GM12865 (cell line): ENCODE measurements around the gene OBP2A.

ENCODE experiments used
- DNase-seq: peaks from one replicate; pipeline ENCODE4 v3.0.0; 2010; ENCODE audit warnings: low read depth
- H3K4me3 ChIP-seq: 2 replicates; pipeline ENCODE4 v1.5.1; 2011; ENCODE audit warnings: mild to moderate bottlenecking, low read depth, low read length, control low read depth
- CTCF ChIP-seq: IDR thresholded peaks from 2 replicates; pipeline ENCODE4 v1.5.1; 2011; ENCODE audit warnings: low read length, control low read depth, low read depth, inconsistent platforms; ENCODE audit not compliant: insufficient read depth; ENCODE audit errors: missing control alignments

The OBP2A gene

GRCh38 chr9:135589596-135590485 is 43.9 kb downstream of the OBP2A start:
- no peak for TF ChIP-seq CTCF
- DNase-seq: no peak

GRCh38 chr9:135590486-135591079 is 44.7 kb downstream of the OBP2A start:
- no peak overlapping the region for H3K4me3 ChIP-seq
- no peak for DNase-seq
- no peak for TF ChIP-seq CTCF

More at GRCh38 chr9:135589596-135590485, 43.9 kb downstream of the OBP2A start:
- H3K4me3 ChIP-seq: no peak overlapping the region

- no peak overlapping the region for H3K4me3 ChIP-seq
- no peak for DNase-seq
Observed at GRCh38 chr9:135591506-135592330, 45.8 kb downstream of the OBP2A start.

GRCh38 chr9:135592331-135592590 is 46.3 kb downstream of the OBP2A start:
- no peak for DNase-seq
- H3K4me3 ChIP-seq: no peak overlapping the region
- no peak for TF ChIP-seq CTCF

More at GRCh38 chr9:135591506-135592330, 45.8 kb downstream of the OBP2A start:
- no peak for TF ChIP-seq CTCF

- DNase-seq: no peak
- no peak overlapping the region for H3K4me3 ChIP-seq
- TF ChIP-seq CTCF: no peak
Observed at GRCh38 chr9:135592625-135593024, 46.7 kb downstream of the OBP2A start.

- H3K4me3 ChIP-seq: no peak overlapping the region
- no peak for TF ChIP-seq CTCF
- no peak for DNase-seq
Observed at GRCh38 chr9:135596211-135596610, 50.3 kb downstream of the OBP2A start.
